ENCODE measurements around the gene ARHGEF7. TPM values are rescaled to one million over a fixed set of nuclear protein-coding genes. Genes with fewer than 3 reads are reported as not detected.

ARHGEF7 gene
- total RNA-seq, 1 donor from 2014 or later, result 86.5 TPM

DNA sequence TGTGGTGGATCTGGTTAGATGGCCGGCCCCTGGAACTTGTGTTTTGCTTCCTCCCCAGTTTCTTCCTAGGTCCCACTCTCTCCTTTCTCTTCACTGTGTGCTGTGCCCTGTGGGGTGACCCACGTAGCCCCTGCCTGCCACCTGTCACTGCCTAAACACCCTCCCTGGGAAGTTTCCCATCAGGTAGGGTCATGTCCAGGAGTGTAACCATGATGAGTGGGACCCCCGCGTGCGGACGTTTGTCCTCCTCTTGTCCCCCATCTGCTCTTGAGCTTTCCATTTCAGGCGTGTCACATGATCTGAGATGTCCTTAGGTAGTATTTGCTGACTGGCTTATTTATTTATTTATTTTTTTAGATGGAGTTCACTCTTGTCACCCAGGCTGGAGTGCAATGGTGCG lies 61.3 kb downstream of the ARHGEF7 start:
- Mint-ChIP-seq H3K27ac (peak overlapping the region; percentile 44), H3K36me3 (ENCODE audit: insufficient read depth) (peaks cover 3% of the 10 kb centered on the region), H3K9me3 (ENCODE audit: low read depth) (no peaks in the 10 kb centered on the region), H3K27me3 (no peaks in the 10 kb centered on the region), H3K4me3 (ENCODE audit: low read depth) (no peak overlapping the region), H3K4me1 (ENCODE audit: low read depth) (peaks cover 5% of the 10 kb centered on the region)
- no peak for DNase-seq (ENCODE audit: low spot score, unreplicated experiment)
- TF ChIP-seq, protein P1, sequence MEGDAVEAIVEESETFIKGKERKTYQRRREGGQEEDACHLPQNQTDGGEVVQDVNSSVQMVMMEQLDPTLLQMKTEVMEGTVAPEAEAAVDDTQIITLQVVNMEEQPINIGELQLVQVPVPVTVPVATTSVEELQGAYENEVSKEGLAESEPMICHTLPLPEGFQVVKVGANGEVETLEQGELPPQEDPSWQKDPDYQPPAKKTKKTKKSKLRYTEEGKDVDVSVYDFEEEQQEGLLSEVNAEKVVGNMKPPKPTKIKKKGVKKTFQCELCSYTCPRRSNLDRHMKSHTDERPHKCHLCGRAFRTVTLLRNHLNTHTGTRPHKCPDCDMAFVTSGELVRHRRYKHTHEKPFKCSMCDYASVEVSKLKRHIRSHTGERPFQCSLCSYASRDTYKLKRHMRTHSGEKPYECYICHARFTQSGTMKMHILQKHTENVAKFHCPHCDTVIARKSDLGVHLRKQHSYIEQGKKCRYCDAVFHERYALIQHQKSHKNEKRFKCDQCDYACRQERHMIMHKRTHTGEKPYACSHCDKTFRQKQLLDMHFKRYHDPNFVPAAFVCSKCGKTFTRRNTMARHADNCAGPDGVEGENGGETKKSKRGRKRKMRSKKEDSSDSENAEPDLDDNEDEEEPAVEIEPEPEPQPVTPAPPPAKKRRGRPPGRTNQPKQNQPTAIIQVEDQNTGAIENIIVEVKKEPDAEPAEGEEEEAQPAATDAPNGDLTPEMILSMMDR (IDR thresholded peaks at IDR 0.05; ENCODE audit: unreplicated experiment), result no peak

DNA sequence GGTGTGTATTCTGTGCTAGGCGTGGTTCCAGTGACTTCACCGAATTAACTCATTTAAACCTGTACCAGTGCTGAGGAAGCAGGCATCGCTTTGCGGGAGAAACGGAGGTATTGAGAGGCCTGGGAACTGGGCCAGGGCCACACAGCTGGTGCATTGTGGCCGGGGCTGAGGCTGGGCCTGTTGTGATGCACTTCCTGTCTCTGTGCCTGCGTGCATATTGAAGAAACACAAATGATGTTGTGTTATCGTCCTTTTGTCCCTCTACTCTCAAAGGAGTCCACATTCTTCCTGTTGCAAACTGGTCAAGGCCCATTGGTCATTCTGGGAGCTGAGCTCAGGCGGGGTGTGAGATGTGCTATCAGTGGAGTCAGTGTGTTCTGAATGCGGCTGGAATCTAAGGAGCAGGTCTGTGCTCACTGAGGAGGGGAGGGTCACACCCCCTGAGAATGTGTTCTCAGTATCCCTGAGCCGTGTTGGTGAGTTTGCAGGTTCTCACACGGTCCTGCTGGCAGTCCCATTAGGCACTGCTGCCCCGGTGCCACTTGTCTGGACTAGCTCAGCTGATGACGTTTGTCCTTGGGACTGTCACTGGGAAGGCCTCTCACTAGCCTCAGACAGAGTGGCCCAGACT lies 62.1 kb downstream of the ARHGEF7 start:
- Mint-ChIP-seq H3K4me3 (ENCODE audit: low read depth) (no peak overlapping the region), H3K9me3 (ENCODE audit: low read depth) (no peaks in the 10 kb centered on the region), H3K27me3 (no peaks in the 10 kb centered on the region), H3K4me1 (ENCODE audit: low read depth) (peaks cover 5% of the 10 kb centered on the region), H3K27ac (peak overlapping the region; percentile 84), H3K36me3 (ENCODE audit: insufficient read depth) (peaks cover 3% of the 10 kb centered on the region)
- TF ChIP-seq, protein P1 (IDR thresholded peaks at IDR 0.05; ENCODE audit: unreplicated experiment), result no peak
- DNase-seq (ENCODE audit: low spot score, unreplicated experiment), result no peak

DNA sequence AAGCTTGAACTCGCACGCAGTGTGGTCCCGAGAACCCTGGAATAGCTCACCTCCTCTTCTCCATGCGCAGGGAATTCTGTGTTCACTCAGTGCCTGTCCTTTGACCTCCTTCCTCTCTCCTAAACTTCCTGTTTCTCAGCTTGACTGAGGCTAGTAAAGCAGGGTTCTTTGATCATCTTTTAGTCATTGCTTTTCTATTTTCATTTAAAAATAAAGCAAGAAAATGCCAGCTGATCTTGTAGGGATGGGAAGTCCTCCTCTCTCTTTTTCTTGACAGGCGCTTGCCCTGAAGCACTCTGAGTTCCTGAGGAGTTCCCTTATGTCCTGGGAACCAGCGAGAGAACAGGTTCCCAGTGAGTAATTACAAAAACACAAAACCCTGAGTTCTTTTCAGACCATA lies 62.8 kb downstream of the ARHGEF7 start:
- no peak for DNase-seq (ENCODE audit: low spot score, unreplicated experiment)
- Mint-ChIP-seq H3K27ac (no peak overlapping the region), H3K36me3 (ENCODE audit: insufficient read depth) (peaks cover 3% of the 10 kb centered on the region), H3K27me3 (no peaks in the 10 kb centered on the region), H3K4me3 (ENCODE audit: low read depth) (no peak overlapping the region), H3K4me1 (ENCODE audit: low read depth) (peaks cover 5% of the 10 kb centered on the region), H3K9me3 (ENCODE audit: low read depth) (no peaks in the 10 kb centered on the region)
- TF ChIP-seq, protein P1 (IDR thresholded peaks at IDR 0.05; ENCODE audit: unreplicated experiment), result no peak

DNA sequence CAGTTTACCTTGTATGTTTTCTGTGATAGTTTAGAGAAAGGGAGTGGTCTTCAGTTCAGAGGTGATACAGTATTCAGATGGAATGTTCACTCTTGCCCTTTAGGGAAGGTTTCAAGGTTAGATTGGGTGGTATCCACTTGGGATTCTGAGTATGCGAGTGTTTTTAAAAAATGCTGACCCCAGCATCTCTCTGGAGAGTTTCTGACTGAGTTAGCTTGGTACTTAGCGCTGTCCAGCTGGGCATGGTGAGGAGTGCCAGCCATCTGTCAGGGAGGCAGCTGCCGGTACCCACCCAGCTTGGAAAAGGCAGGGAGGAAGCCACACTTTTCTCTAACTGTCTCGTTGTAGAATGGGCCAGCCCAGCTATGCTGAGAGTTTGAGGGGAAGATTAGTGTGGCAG lies 63.3 kb downstream of the ARHGEF7 start:
- Mint-ChIP-seq H3K27ac (no peak overlapping the region), H3K9me3 (ENCODE audit: low read depth) (no peaks in the 10 kb centered on the region), H3K36me3 (ENCODE audit: insufficient read depth) (peaks cover 3% of the 10 kb centered on the region), H3K27me3 (no peaks in the 10 kb centered on the region), H3K4me1 (ENCODE audit: low read depth) (peaks cover 5% of the 10 kb centered on the region), H3K4me3 (ENCODE audit: low read depth) (no peak overlapping the region)
- no peak for DNase-seq (ENCODE audit: low spot score, unreplicated experiment)
- TF ChIP-seq, protein P1 (IDR thresholded peaks at IDR 0.05; ENCODE audit: unreplicated experiment), result no peak

DNA sequence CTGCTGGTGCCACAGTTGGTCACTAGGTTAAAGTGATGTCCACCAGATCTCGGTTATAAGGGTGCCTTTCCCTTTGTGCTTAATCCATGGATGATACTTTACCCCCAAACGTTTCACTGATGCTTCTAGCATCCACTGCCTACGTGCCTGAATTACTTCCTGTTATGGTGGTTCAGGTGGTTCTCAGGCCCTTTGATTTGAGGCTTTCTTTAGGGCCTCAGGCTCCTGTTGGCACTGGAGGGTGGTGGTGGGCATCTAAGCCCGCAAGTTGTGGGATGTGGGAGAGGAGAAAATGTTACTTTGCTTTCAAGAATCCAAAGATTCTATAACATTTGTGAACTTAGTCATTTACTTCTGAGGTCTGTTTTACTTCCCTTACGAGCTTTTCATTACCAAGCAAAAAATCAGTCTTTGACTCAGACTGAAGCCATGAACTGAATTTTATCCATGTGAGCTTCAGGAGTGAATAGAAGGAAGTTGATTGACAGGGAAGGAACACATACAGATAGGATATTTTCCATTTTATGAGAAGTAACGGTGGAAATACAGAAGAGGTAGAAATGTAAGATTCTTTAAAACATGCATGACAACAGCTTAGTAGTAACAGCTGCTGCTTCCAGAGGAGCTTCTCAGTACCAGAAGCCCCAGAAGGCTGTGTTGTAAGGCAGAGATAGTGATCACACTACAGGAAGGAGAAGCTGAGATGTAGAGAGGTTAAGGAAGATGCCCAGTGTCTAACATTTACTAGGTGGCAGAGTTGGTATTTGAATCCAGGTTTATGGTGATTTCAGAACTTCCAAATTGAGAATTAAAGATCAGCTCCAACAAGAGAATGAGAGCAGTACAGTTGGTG lies 65.0 kb downstream of the ARHGEF7 start:
- no peak overlapping the region for H3K27ac Mint-ChIP-seq

More for the DNA sequence above, 65.0 kb downstream of the ARHGEF7 start:
- peaks cover 3% of the 10 kb centered on the region for H3K36me3 Mint-ChIP-seq (ENCODE audit: insufficient read depth)
- peaks cover 1% of the 10 kb centered on the region for H3K4me1 Mint-ChIP-seq (ENCODE audit: low read depth)
- no peaks in the 10 kb centered on the region for H3K9me3 Mint-ChIP-seq (ENCODE audit: low read depth)
- no peak for DNase-seq (ENCODE audit: low spot score, unreplicated experiment)
- TF ChIP-seq, protein P1 (IDR thresholded peaks at IDR 0.05; ENCODE audit: unreplicated experiment), result no peak
- no peak overlapping the region for H3K4me3 Mint-ChIP-seq (ENCODE audit: low read depth)
- H3K27me3 Mint-ChIP-seq, result no peaks in the 10 kb centered on the region

All from progenitor cell of endocrine pancreas (in vitro differentiated cells).